GM18507 (cell line): ENCODE data around the gene CLIC5.

Experiments used
- DNase-seq: peaks from one replicate; pipeline ENCODE4 v3.0.0; 2011; ENCODE audit warnings: low read depth; ENCODE audit not compliant: insufficient read length; ENCODE audit errors: extremely low spot score
- FAIRE-seq: peaks from 2 replicates; lab custom pipeline; 2011; peaks lifted over from hg19 to GRCh38; lab: Jason Lieb, UNC

Gene CLIC5

GRCh38 chr6:46015119-46015968, at the start of gene CLIC5:
CLIC5 (minus strand) TSS chr6:46015860; CDS start chr6:46015542, 318 bp downstream.
- DNase-seq (no peak), FAIRE-seq (no peak)

GRCh38 chr6:46062991-46063390, 47.3 kb upstream of the CLIC5 start:
- FAIRE-seq (no peak), DNase-seq (no peak)

GRCh38 chr6:46062312-46062711, 46.7 kb upstream of the CLIC5 start:
- no peak for FAIRE-seq
- no peak for DNase-seq

DNA sequence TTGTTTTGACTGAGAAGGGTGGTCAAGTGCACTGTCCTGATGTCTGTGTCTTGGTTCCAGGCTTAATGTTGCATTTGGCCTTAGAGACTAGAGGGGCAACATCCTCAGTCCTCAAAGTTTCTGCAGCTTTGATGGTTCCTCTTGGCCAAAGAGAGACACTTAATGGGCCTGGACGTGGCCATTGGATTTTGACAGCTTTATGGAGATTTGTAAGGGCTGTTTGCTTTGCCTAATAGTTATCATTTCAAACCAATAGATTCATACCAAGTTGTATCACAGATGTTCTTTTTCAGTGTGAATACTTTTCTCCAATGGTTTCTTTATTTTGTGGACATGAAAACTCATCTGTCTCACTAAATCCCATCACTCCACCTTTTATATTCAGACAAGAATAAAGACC, 45.8 kb upstream of the CLIC5 start:
- DNase-seq = no peak
- no peak for FAIRE-seq

DNA sequence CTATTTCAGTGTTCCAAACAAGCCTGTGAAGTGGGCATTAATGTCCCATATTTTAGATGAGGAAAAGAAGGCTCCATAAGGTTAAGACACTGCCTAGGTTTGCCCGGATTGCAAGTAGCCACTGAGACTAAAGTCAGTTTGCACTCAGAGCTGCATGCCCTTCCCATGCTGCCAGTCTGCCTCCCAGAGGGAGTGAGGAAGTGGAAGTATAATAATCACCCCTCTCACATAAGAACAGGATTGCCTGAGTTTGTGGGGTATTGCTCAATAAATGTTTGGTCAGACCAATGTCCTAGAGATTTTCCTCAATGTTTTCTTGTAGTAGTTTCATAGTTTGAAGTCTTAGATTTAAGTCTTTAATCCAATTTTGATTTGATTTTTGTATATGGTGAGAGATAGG, 43.9 kb upstream of the CLIC5 start:
- no peak for FAIRE-seq

GRCh38 chr6:46058951-46059350, 43.3 kb upstream of the CLIC5 start:
- FAIRE-seq = no peak
- no peak for DNase-seq

More for the DNA sequence above, 43.9 kb upstream of the CLIC5 start:
- no peak for DNase-seq

GRCh38 chr6:46057792-46058191, 42.1 kb upstream of the CLIC5 start:
- FAIRE-seq = no peak
- DNase-seq = no peak

DNA sequence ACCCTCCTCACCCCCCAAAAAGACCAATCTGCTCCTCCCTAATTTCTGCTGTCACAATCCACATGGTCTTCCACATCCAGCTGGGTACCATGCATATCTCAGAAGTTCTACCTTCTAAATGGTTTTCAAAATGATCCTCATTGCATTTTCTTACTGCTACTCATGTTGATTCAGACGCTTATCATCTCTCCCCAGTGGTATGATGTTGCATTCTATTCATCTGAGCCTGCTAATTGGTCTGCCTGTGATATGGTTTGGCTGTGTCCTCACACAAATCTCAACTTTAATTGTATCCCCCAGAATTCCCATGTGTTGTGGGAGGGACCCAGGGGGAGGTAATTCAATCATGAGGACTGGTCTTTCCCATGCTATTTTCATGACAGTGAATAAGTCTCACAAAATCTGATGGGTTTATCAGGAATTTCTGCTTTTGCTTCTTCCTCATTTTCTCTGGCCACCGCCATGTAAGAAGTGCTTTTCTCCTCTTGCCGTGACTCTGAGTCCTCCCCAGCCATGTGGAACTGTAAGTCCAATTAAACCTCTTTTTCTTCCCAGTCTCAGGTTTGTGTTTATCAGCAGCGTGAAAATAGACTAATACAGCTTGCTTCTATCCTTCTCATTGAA, 41.4 kb upstream of the CLIC5 start:
- no peak for FAIRE-seq
- DNase-seq = no peak

DNA sequence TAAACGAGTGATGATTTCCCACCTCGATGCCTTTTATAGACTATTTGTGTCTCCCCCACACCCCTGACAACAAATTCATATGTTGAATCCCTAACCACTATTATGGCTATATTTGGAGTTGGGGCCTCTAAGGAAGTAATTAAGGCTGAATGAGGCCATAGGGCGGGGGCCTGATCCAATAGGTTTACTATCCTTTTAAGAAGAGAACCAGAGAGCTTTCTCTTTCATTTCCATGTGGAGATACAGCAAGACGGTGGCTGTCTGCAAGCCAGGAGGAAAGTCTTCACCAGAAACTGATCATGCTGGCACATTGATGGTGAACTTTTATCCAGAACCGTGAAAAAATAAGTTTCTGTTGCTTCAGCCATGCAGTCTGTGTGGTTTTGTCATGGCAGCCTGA, 38.9 kb upstream of the CLIC5 start:
- no peak for FAIRE-seq
- DNase-seq = no peak

- FAIRE-seq (no peak), DNase-seq (no peak)
These were observed 37.6 kb upstream of the CLIC5 start for GRCh38 chr6:46053039-46053933.

DNA sequence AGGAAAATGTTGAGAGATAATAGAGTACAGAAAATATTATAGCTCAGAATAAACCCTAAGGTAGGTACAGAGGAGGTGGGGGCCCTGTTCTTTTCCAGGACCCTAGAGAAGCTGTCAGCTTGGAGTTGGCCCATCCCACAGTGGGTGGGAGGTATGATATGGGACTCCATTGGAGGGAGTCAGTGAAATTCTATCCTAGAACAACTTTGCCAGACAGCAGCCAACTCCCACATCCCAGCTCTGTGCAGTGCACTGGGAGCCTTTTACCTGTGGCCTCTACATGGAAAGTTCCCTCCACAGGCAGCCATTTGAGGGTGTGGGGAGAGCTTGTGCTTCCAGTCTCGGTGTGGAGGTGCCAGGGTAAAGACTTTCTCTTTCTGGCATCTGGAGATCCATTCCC, 36.8 kb upstream of the CLIC5 start:
- DNase-seq (no peak), FAIRE-seq (no peak)

- FAIRE-seq = no peak
- no peak for DNase-seq
These were observed 36.3 kb upstream of the CLIC5 start for GRCh38 chr6:46051962-46052361.

DNA sequence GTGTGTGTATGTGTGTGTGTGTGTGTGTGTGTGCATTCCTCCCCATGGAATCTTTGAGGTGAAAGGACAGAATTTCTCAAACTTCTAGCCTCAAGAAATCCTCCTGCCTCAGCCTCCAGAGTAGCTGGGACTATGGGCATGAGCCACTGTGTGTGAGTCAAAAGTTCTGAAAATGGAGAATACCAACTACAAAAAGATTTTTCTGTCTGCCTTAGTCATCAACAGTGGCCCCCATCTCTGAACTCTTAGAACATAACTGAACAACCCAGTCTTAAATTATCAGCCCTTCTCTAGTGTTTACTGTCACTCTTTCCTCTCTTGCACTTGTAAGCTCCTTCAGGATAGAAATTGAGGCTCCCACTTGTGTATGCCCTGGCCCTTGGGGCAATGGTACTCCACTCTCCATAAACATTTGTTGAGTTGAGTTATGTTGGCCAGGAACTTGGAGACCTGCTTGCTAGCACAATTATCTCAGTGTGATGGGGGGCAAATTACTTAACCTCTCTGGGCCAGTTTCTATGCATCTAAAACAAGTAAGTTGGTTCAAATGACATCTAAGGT, 35.3 kb upstream of the CLIC5 start:
- no peak for FAIRE-seq
- no peak for DNase-seq

DNA sequence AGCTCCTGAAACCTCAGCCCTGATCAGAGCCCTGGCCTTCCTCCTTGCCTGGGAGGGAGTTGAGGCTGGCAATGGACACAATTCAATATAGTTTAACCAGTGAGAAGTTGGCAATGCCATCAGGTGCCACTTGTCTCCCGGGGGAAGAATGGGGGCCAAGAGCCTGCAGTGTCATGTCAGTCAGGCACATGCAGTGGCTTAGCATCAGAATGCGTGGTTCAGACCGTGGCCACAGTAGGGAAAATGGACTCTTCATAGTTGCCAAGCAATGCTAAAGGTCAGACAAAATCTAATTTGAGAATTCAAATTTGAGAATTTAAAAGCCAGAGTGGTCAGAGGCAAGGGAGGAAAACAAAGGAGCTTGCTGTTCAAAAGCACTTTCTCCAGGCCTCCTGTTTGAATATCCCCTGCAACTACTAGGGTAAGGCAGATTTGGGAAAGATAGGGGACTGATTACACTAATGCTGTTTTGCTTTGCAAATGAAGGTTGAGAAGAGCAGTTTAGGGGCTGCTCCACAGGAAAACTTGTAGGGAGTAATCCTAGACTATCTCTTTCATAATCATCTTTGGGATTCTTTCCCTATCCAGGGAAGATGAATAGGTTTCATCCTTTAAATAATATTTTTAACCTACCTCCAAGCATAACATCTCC, 33.1 kb upstream of the CLIC5 start:
- no peak for DNase-seq
- no peak for FAIRE-seq

DNA sequence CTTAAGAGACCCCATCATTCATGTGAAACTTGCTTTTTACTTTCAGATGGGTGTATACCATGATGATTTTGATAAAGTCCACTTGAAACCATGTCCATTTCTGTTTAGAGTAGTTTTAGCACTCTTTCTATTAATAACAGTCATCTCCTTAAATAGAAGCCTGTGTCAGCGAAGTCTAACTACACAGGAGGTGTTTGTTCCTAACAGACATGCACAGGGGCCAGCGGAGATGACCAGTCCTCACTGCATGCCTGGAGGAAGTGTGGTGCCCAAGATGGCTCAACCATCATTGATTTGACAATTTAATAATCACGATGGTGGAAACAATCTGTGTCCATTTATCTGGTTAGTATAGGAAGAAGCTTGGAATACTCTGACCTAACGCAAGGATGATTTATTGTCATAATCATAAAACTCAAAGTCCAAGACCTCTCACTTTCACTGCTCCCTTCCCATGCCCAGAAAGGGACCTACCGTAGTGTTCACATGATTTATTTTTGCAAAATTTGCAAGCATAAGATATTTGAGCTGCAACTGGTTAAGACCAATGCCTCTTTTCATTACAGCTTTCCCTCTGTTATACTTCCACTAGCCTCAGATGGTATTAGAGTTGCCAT, 31.0 kb upstream of the CLIC5 start:
- DNase-seq = no peak
- no peak for FAIRE-seq

GRCh38 chr6:46044881-46045617, 29.4 kb upstream of the CLIC5 start:
- FAIRE-seq (no peak), DNase-seq (no peak)

- FAIRE-seq (peak; percentile 39), DNase-seq (peak; percentile 11)
These were observed 26.8 kb upstream of the CLIC5 start for GRCh38 chr6:46042355-46042999.

DNA sequence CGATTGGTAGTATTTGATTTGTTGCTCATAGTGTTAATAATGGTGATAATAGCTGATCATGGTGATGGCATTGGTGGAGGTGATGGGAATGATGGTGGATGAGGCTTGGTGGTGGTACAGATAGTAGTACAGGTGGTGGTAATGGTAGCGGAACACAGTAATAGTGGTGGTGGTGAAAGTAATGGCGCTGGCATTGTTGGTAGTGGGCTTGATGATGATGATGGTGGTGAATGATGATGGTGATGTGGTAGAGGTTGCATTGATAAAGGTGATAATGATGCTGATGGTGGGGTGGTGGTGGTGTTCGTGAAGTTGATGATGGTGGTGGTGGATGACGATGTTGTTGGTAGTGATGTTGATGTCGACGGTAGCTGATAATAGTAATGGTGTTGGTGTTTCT, 24.6 kb upstream of the CLIC5 start:
- FAIRE-seq = no peak
- no peak for DNase-seq
